Epithelial cell of esophagus (primary cell): ENCODE data around the gene ASB13.
A peak's percentile ranks its signal among the peaks of the same experiment; 100 is the strongest.

Source experiments
- DNase-seq: peaks from one replicate; pipeline ENCODE4 v3.0.0; 2010; ENCODE audit warnings: low read depth
- H3K4me3 ChIP-seq: 2 replicates; pipeline ENCODE4 v1.5.1; 2011; ENCODE audit warnings: mild to moderate bottlenecking, low read length, control low read depth
- CTCF ChIP-seq: IDR thresholded peaks from 2 replicates; pipeline ENCODE4 v1.5.1; 2011; ENCODE audit warnings: low read depth, mild to moderate bottlenecking, low read length, control low read depth, inconsistent platforms; ENCODE audit not compliant: insufficient read depth; ENCODE audit errors: missing control alignments

Gene ASB13

GRCh38 chr10:5684318-5684970 is 18.0 kb upstream of the ASB13 start, which contains the start of gene TASOR2:
TASOR2 (plus strand) TSS chr10:5684838; CDS start chr10:5720643, 35,805 bp downstream.
- TF ChIP-seq CTCF = no peak
- peak within 1 kb of the TSS; percentile 55 for H3K4me3 ChIP-seq
- DNase-seq = peak; percentile 97

- TF ChIP-seq CTCF = no peak
- H3K4me3 ChIP-seq = no peak overlapping the region
- peak; percentile 41 for DNase-seq
Measured at GRCh38 chr10:5683065-5683464, 16.7 kb upstream of the ASB13 start.

GRCh38 chr10:5681930-5682329 is 15.5 kb upstream of the ASB13 start:
- peak; percentile 27 for DNase-seq
- TF ChIP-seq CTCF = no peak

GRCh38 chr10:5679606-5680005 is 13.2 kb upstream of the ASB13 start:
- DNase-seq = peak; percentile 37
- peak; percentile 19 for TF ChIP-seq CTCF
- no peak overlapping the region for H3K4me3 ChIP-seq

More at GRCh38 chr10:5681930-5682329, 15.5 kb upstream of the ASB13 start:
- no peak overlapping the region for H3K4me3 ChIP-seq

GRCh38 chr10:5679037-5679435 is 12.6 kb upstream of the ASB13 start:
- no peak for TF ChIP-seq CTCF
- no peak for DNase-seq

GRCh38 chr10:5678397-5679036 is 12.1 kb upstream of the ASB13 start:
- no peak for TF ChIP-seq CTCF
- no peak for DNase-seq
- no peak overlapping the region for H3K4me3 ChIP-seq

More at GRCh38 chr10:5679037-5679435, 12.6 kb upstream of the ASB13 start:
- no peak overlapping the region for H3K4me3 ChIP-seq

- no peak for DNase-seq
- no peak overlapping the region for H3K4me3 ChIP-seq
- no peak for TF ChIP-seq CTCF
Measured at GRCh38 chr10:5670662-5671375, 4.4 kb upstream of the ASB13 start.
